Measurements from ENCODE around the gene RHOG.
A peak's percentile ranks its signal among the peaks of the same experiment; 100 is the strongest.

The RHOG gene

DNA sequence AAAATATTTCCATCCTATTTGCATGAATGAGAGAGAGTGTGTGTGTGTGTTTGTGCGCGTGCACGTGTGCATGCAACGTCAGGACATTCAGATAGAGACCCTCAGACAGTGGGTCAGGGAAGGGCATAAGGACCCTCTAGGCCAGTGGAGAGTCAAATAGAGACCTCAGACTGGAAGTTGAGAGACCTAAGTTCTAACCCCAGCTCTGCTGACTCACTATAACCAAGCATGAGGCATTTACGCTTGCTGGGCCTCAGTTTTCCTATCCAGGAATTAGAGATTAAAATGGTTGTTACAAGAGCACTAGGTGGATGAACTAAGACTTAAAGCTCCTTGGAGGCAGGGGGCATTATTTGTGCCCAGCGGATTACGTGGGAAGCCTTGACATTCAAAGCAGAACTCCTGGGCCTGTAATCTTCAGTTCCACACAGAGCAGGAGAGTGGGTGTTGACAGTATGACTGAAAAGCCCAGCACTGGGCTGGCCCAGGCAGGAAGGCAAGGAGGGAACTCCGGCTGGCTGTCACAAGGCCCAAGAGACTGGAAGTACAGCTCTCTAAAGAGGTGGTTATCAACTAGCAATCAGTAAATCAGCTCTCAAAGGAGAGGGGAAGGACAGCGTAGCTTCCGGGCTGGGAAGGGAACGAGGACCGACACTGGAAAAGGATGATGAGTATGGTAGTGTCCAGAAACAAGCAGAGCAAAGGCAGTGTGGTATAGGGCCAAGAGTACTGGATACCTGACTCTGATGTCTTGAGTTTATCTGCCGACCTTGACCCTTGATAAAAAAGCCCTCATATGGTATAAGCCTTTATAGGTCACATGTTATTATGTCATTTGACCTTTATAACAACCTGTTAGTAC, 9.2 kb downstream of the RHOG start:
- Histone ChIP-seq H3K9me3 (ENCODE audit: control insufficient read depth, insufficient read depth, low read length) (no peaks in the 10 kb centered on the region), H3K27me3 (ENCODE audit: control insufficient read depth, insufficient read depth, low read length) (no peaks in the 10 kb centered on the region), H3K36me3 (ENCODE audit: control insufficient read depth, insufficient read depth, low read length) (peaks cover 16% of the 10 kb centered on the region), H3K4me1 (ENCODE audit: control insufficient read depth, insufficient read depth, low read length) (peaks cover 19% of the 10 kb centered on the region), H3K4me3 (ENCODE audit: low read depth, low read length) (no peak overlapping the region), H3K9ac (ENCODE audit: low read depth, low read length) (no peak overlapping the region)

DNA sequence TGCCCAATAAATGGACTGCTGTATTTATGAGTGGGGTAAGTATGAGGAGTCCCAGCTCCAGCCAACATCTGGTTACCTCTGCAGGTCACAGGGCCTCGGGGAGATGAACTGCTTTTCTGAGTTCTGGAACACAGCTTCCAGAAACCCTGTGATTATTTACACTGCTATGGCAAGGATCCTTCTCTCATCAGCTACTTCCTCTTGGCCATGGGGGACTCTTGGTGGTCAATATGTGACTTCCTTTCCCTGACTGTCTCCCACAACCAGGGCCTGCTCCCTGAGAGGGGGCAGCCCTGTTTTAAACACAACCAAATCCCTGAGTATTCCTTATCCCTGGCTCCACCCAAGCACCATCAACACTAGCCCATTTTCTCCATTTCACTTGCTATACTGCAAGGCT, 10.0 kb downstream of the RHOG start:
- peaks cover 28% of the 10 kb centered on the region for H3K4me1 ChIP-seq (ENCODE audit: control insufficient read depth, insufficient read depth, low read length)
- H3K9me3 ChIP-seq (ENCODE audit: control insufficient read depth, insufficient read depth, low read length): no peaks in the 10 kb centered on the region
- H3K27me3 ChIP-seq (ENCODE audit: control insufficient read depth, insufficient read depth, low read length): no peaks in the 10 kb centered on the region
- H3K4me3 ChIP-seq (ENCODE audit: low read depth, low read length): no peak overlapping the region
- peaks cover 16% of the 10 kb centered on the region for H3K36me3 ChIP-seq (ENCODE audit: control insufficient read depth, insufficient read depth, low read length)
- no peak overlapping the region for H3K9ac ChIP-seq (ENCODE audit: low read depth, low read length)

DNA sequence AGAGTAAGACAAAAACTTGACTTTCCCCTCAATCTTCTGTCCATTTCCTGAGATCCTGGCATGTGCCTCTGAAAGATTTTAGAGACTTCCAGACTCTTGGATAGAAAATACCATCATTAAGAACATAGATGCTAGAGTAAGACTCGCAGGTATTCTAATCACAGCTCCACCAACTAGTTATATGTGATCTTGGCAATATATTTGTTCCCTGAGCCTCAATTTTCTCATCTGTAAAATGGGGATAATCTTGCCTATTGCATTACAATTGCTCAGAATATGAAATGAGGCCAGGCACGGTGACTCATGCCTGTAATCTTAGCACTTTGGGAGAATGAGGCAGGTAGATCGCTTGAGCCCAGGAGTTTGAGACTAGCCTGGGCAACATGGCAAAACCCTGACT, 10.7 kb downstream of the RHOG start:
- H3K4me1 ChIP-seq (ENCODE audit: control insufficient read depth, insufficient read depth, low read length): peaks cover 32% of the 10 kb centered on the region
- H3K36me3 ChIP-seq (ENCODE audit: control insufficient read depth, insufficient read depth, low read length): peaks cover 16% of the 10 kb centered on the region
- H3K9ac ChIP-seq (ENCODE audit: low read depth, low read length): no peak overlapping the region
- H3K9me3 ChIP-seq (ENCODE audit: control insufficient read depth, insufficient read depth, low read length): no peaks in the 10 kb centered on the region
- no peak overlapping the region for H3K4me3 ChIP-seq (ENCODE audit: low read depth, low read length)
- H3K27me3 ChIP-seq (ENCODE audit: control insufficient read depth, insufficient read depth, low read length): no peaks in the 10 kb centered on the region

DNA sequence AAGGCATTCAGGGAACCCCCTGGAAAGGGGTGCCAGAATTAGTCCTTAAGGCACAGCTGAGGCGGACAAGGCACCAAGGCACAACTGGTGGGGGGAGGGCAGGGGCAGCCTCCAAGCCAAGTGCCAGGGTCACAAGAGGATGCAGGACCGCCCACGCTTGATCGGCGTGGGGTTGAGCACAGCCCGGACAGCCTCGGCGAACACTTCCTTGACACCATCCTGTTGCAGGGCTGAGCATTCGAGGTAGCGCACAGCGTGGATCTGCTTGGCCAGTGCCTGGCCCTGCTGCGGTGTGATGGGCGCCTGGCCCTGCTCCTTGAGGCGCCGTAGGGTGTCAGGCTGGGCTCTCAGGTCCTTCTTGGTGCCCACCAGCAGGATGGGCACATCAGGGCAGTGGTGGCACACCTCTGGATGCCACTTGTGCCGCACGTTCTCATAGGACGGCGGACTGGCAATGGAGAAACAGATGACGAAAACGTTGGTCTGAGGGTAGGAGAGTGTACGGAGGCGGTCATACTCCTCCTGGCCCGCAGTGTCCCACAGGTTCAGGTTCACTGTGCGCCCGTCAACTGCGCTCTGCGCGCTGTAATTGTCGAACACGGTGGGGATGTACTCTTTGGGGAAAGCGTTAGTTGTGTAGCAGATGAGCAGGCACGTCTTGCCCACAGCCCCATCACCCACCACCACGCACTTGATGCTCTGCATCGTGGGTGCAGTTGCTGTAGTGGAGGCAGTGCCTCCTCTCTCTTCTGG, 13.1 kb downstream of the RHOG start:
- peaks cover 18% of the 10 kb centered on the region for H3K36me3 ChIP-seq (ENCODE audit: control insufficient read depth, insufficient read depth, low read length)
- no peaks in the 10 kb centered on the region for H3K9me3 ChIP-seq (ENCODE audit: control insufficient read depth, insufficient read depth, low read length)
- peaks cover 25% of the 10 kb centered on the region for H3K4me1 ChIP-seq (ENCODE audit: control insufficient read depth, insufficient read depth, low read length)
- H3K9ac ChIP-seq (ENCODE audit: low read depth, low read length): no peak overlapping the region
- H3K27me3 ChIP-seq (ENCODE audit: control insufficient read depth, insufficient read depth, low read length): no peaks in the 10 kb centered on the region
- H3K4me3 ChIP-seq (ENCODE audit: low read depth, low read length): no peak overlapping the region

DNA sequence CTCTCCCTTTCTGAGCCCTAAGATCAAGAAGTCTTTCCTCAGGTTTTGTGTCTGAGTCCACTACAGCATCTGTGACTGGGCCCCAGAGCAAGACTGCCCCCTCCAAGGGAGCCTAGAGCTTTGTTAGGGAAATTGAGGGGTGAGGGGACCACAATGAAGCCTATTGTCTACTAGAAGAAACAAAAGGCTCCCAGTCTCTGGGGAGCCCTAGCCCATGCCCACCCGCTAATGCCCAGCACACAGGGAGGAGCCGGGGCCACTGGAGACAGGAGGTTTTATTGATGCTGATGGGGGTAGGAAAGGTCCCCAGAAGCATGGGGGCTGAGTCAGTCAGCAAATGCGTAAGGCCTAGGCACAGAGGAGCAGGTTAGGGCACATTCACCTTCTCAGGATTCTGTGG, 14.0 kb downstream of the RHOG start:
- Histone ChIP-seq H3K9ac (ENCODE audit: low read depth, low read length) (no peak overlapping the region), H3K36me3 (ENCODE audit: control insufficient read depth, insufficient read depth, low read length) (peaks cover 18% of the 10 kb centered on the region), H3K4me1 (ENCODE audit: control insufficient read depth, insufficient read depth, low read length) (peaks cover 25% of the 10 kb centered on the region), H3K27me3 (ENCODE audit: control insufficient read depth, insufficient read depth, low read length) (no peaks in the 10 kb centered on the region), H3K4me3 (ENCODE audit: low read depth, low read length) (peak overlapping the region; percentile 22), H3K9me3 (ENCODE audit: control insufficient read depth, insufficient read depth, low read length) (no peaks in the 10 kb centered on the region)

DNA sequence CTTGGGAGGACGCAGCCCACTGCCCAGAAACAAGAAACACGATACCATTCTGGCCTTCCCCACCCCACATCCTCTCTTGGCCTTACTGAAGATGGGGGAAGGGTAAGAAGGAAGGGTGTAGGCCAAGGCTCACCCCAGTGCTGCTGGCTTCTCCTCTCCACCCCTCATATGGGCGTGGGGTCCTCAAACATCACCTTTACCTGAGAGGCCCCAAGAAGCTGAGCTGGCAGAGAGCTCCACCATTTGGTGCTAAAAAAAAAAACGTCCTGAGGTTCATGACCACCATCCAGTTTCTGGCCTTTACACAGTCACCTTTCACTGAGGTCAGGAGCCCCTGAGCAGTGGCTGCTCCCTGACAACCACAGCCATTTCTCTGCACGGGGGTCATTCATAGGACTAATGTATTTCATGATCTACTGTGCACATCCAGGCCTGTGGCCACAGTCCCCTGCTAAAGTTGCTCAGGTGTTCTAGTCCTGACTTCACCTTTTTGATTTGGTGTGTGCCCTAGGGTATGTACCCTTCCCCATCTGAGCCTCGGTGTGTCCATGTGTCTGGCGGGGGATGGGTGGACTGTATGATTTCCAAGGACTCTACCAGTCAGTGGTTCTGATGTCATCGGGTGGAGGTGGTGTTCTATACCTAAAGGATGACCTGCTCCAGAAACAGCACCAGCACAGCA, 15.1 kb downstream of the RHOG start:
- Histone ChIP-seq H3K9ac (ENCODE audit: low read depth, low read length) (no peak overlapping the region), H3K27me3 (ENCODE audit: control insufficient read depth, insufficient read depth, low read length) (no peaks in the 10 kb centered on the region), H3K4me1 (ENCODE audit: control insufficient read depth, insufficient read depth, low read length) (peaks cover 25% of the 10 kb centered on the region), H3K36me3 (ENCODE audit: control insufficient read depth, insufficient read depth, low read length) (peaks cover 16% of the 10 kb centered on the region), H3K9me3 (ENCODE audit: control insufficient read depth, insufficient read depth, low read length) (no peaks in the 10 kb centered on the region), H3K4me3 (ENCODE audit: low read depth, low read length) (no peak overlapping the region)

DNA sequence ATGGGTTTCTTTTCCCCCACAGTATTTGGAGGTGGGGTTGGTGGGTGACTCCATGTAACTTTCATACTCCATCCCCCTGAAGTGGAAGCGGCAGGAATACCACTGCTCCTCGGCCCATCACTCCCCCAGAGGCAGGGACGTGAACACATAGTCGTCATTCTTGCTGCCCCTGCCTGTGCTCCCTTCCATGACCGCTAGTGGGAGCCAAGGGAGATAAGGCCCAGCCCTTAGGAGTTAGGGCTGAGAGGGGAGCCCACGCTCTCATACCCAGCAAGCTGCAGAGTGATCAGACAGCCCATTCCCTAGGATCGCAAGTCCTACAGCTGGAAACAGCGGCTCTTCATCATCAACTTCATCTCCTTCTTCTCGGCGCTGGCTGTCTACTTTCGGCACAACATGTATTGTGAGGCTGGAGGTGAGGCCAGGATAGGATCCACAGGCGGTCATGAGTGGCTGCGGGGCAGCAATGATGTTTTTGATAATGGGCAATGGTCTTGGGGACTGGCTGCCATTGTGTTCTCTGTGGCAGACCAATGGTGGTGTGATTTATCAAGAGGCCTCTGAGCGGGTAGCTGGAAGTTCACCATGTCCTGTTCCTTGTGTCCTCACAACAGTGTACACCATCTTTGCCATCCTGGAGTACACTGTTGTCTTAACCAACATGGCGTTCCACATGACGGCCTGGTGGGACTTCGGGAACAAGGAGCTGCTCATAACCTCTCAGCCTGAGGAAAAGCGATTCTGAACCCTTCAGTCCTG, 15.9 kb downstream of the RHOG start:
- H3K27me3 ChIP-seq (ENCODE audit: control insufficient read depth, insufficient read depth, low read length): no peaks in the 10 kb centered on the region
- no peaks in the 10 kb centered on the region for H3K9me3 ChIP-seq (ENCODE audit: control insufficient read depth, insufficient read depth, low read length)
- no peak overlapping the region for H3K9ac ChIP-seq (ENCODE audit: low read depth, low read length)
- H3K36me3 ChIP-seq (ENCODE audit: control insufficient read depth, insufficient read depth, low read length): peaks cover 16% of the 10 kb centered on the region
- no peak overlapping the region for H3K4me3 ChIP-seq (ENCODE audit: low read depth, low read length)
- H3K4me1 ChIP-seq (ENCODE audit: control insufficient read depth, insufficient read depth, low read length): peaks cover 25% of the 10 kb centered on the region

DNA sequence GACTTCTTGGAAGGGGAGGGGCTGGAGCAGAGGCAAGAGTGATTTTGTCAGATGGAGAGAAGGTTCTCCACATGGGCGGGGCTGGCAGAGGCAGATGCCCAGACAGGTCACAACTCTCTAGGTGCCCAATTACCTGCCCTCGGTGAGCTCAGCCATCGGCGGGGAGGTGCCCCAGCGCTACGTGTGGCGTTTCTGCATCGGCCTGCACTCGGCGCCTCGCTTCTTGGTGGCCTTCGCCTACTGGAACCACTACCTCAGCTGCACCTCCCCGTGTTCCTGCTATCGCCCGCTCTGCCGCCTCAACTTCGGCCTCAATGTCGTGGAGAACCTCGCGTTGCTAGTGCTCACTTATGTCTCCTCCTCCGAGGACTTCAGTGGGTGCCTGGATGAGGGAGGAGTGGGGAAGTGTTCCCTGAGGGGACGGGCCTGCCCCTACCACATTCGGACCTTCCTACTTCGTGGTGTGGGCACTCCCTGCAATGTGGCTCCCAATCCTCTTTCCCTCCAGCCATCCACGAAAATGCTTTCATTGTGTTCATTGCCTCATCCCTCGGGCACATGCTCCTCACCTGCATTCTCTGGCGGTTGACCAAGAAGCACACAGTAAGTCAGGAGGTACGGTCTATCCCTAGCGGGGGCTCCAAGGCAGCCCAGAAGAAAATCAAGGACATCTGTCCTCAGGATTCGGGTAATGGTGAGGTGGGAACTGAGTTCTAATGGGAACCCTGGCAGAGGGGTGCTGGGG, 16.8 kb downstream of the RHOG start:
- Histone ChIP-seq H3K4me3 (ENCODE audit: low read depth, low read length) (no peak overlapping the region), H3K9me3 (ENCODE audit: control insufficient read depth, insufficient read depth, low read length) (no peaks in the 10 kb centered on the region), H3K4me1 (ENCODE audit: control insufficient read depth, insufficient read depth, low read length) (peaks cover 25% of the 10 kb centered on the region), H3K36me3 (ENCODE audit: control insufficient read depth, insufficient read depth, low read length) (peaks cover 16% of the 10 kb centered on the region), H3K27me3 (ENCODE audit: control insufficient read depth, insufficient read depth, low read length) (no peaks in the 10 kb centered on the region), H3K9ac (ENCODE audit: low read depth, low read length) (no peak overlapping the region)

DNA sequence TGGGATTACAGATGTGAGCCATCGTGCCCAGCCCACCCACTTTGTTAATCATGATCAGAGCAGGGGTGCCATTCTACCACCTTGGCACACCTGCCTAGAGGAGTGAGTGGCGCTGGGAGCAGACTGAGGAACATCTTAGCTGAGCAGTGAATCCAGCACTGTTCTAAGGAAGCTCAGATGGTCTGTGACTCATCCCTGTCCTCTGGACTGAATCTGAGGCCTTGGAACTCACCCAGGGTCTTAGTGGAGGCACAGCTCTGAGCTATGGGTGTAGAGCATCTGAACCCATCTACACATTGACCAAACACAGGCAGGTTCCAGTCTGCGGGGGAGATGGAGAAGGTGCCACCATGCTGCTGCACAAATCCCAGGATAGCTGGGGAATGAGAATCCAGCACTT, 17.5 kb downstream of the RHOG start:
- no peak overlapping the region for H3K4me3 ChIP-seq (ENCODE audit: low read depth, low read length)
- no peak overlapping the region for H3K9ac ChIP-seq (ENCODE audit: low read depth, low read length)
- H3K9me3 ChIP-seq (ENCODE audit: control insufficient read depth, insufficient read depth, low read length): no peaks in the 10 kb centered on the region
- no peaks in the 10 kb centered on the region for H3K27me3 ChIP-seq (ENCODE audit: control insufficient read depth, insufficient read depth, low read length)
- peaks cover 16% of the 10 kb centered on the region for H3K36me3 ChIP-seq (ENCODE audit: control insufficient read depth, insufficient read depth, low read length)
- H3K4me1 ChIP-seq (ENCODE audit: control insufficient read depth, insufficient read depth, low read length): peaks cover 25% of the 10 kb centered on the region

DNA sequence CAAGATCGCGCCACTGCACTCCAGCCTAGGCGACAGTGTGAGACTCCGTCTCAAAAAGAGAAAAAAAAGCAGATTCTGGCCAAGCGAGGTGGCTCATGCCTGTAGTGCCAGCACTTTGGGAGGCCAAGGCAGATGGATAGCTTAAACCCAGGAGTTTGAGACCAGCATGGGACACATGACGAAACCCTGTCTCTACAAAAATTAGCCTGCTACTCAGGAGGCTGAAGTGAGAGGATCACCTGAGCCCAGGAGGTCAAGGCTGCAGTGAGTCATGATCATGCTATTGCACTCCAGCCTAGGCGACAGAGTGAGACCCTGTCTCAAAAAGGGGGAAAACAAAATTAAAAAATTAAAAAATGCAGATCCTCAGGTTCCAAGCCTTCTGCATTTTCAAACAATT, 18.4 kb downstream of the RHOG start:
- Histone ChIP-seq H3K9ac (ENCODE audit: low read depth, low read length) (no peak overlapping the region), H3K4me1 (ENCODE audit: control insufficient read depth, insufficient read depth, low read length) (peaks cover 25% of the 10 kb centered on the region), H3K36me3 (ENCODE audit: control insufficient read depth, insufficient read depth, low read length) (peaks cover 12% of the 10 kb centered on the region), H3K9me3 (ENCODE audit: control insufficient read depth, insufficient read depth, low read length) (no peaks in the 10 kb centered on the region), H3K4me3 (ENCODE audit: low read depth, low read length) (no peak overlapping the region), H3K27me3 (ENCODE audit: control insufficient read depth, insufficient read depth, low read length) (no peaks in the 10 kb centered on the region)

DNA sequence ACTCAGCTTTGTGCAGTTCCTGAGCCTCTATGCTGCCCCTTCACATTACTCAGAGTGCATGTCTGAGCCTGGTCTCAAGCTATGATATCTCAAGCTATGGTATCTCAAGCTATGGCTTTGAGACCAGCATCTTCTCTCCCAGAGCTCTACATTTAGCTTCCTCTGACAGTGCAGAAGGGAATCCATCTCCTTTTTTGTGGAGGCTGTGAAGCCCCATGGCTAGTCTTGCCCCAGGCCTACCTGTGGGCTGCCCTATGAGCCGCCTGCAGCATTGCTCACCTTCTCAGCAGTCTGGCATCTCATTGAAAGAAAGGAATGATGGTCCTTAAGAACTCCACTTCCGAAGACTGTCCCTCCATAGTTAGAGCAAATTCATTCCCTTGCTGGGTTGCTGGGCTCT, 19.8 kb downstream of the RHOG start:
- Histone ChIP-seq H3K27me3 (ENCODE audit: control insufficient read depth, insufficient read depth, low read length) (no peaks in the 10 kb centered on the region), H3K36me3 (ENCODE audit: control insufficient read depth, insufficient read depth, low read length) (peaks cover 7% of the 10 kb centered on the region), H3K4me3 (ENCODE audit: low read depth, low read length) (no peak overlapping the region)

More for the DNA sequence above, 19.8 kb downstream of the RHOG start:
- Histone ChIP-seq H3K4me1 (ENCODE audit: control insufficient read depth, insufficient read depth, low read length) (peaks cover 12% of the 10 kb centered on the region), H3K9me3 (ENCODE audit: control insufficient read depth, insufficient read depth, low read length) (no peaks in the 10 kb centered on the region), H3K9ac (ENCODE audit: low read depth, low read length) (no peak overlapping the region)

Measured in iPS-15b (cell line).